ENCODE data around the gene CIDEC.

CIDEC gene

DNA sequence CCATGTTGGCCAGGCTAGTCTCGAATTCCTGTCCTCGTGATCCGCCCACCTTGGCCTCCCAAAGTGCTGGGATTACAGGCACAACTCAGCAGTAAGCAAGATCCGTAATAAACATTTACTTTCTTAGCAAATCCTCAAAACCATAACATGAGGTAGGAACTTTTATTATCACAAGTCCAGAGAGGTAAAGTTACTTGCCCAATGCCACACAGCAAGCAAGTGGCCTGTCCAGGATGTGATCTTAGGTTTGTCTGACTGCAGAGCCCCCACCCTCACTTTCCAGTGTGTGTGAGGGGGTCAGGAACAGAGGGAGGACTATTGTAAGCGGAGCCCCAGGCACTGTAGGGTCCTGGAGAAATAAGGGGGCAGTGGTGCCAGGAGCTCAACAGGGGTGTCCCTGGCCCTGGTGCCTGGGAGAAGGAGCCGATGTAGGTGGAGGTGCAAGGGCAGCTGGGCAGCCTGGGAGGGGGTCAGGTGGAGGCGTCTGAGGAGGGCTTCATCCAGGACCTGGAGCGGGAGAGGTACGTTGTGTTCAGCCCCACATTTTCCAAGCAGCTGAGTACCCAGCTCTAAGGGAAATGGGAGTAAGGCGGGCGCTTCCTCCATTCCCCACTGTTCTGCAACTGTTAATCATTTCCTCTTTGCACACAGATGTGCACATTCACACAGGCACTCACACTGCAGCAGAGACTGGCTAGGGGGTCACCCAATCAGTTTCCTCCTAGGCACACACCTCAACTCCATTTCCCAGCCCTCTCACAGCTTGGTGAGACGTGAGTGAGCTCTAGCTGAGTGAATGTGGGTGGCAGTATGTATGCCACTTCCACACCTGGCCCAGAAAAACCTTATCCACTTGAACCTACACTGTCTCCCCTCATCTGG is 42.1 kb downstream of the CIDEC start:
- in situ Hi-C loops (cut with HindIII; ENCODE audit: low pct_ligation_motif_present, low sequenced_read_pairs): no loop called here
- Histone ChIP-seq H3K27me3 (replicated peaks) (no peaks in the 10 kb centered on the region), H3K27ac (no peak overlapping the region), H3K4me3 (ENCODE audit: low read depth, low read length) (no peak overlapping the region), H3K36me3 (replicated peaks) (peaks cover 29% of the 10 kb centered on the region)
- TF ChIP-seq, protein P1, sequence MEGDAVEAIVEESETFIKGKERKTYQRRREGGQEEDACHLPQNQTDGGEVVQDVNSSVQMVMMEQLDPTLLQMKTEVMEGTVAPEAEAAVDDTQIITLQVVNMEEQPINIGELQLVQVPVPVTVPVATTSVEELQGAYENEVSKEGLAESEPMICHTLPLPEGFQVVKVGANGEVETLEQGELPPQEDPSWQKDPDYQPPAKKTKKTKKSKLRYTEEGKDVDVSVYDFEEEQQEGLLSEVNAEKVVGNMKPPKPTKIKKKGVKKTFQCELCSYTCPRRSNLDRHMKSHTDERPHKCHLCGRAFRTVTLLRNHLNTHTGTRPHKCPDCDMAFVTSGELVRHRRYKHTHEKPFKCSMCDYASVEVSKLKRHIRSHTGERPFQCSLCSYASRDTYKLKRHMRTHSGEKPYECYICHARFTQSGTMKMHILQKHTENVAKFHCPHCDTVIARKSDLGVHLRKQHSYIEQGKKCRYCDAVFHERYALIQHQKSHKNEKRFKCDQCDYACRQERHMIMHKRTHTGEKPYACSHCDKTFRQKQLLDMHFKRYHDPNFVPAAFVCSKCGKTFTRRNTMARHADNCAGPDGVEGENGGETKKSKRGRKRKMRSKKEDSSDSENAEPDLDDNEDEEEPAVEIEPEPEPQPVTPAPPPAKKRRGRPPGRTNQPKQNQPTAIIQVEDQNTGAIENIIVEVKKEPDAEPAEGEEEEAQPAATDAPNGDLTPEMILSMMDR (IDR thresholded peaks at IDR 0.05; ENCODE audit: low read depth, low read length, missing control alignments): no peak
- DNase-seq: no peak

DNA sequence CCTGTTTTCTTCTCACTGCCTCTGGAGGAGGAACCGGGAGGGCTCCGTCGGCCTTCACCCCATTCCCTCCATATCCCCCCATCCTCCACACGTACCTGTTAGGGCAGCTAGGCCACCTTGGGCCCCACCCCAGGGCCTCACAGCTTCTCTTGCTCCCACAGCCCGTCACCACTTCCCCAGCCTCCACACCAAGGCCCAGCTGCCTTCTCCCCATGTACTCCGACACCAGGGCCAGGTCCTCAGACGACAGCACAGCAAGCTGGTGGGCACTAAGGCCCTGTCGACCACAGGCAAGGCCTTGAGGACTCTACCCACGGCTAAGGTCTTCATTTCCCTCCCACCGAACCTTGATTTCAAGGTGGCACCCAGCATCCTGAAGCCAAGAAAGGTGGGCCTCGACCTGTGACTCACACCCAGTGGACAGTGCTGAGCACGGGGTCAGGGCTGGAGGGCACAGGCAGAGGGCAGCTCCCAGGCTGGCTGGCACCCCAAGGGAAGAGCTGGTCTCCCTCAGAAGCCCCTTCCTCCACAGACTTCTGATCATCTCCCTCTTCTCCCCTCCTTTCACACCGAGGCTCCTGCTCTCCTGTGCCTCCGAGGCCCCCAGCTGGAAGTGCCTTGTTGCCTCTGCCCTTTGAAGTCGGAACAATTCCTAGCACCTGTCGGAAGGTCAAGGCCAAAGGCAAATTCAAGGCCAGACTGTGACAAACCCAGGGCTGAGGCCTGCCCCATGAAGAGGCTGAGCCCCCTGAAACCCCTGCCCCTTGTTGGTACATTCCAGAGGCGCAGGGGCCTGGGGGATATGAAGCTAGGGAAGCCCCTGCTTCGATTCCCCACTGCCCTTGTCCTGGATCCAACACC is 45.3 kb downstream of the CIDEC start:
- Histone ChIP-seq H3K27ac (no peak overlapping the region), H3K4me3 (ENCODE audit: low read depth, low read length) (no peak overlapping the region), H3K36me3 (replicated peaks) (peaks cover 21% of the 10 kb centered on the region), H3K27me3 (replicated peaks) (no peaks in the 10 kb centered on the region)
- in situ Hi-C loops (cut with HindIII; ENCODE audit: low pct_ligation_motif_present, low sequenced_read_pairs): no loop called here
- no peak for DNase-seq
- TF ChIP-seq, protein P1 (IDR thresholded peaks at IDR 0.05; ENCODE audit: low read depth, low read length, missing control alignments): no peak

DNA sequence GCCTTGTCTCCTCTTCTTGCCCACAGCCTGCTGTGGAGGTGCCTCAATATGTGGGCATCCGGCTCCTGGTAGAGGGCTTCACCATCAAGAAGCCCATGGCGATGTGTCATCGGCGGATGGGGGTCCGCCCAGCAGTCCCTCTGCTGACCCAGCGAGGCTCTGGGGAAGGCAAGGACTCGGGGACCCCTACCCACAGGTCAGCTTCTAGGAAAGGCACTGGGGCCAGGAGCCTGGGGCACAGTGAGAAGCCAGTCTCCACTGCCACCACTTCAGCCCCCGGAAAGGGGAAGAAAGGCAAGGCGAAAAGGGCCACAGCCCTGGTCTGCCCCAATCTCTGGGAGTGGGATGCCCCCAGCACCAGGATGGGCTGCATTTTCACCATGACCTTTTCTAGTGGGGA is 47.0 kb downstream of the CIDEC start:
- no peak overlapping the region for H3K4me3 ChIP-seq (ENCODE audit: low read depth, low read length)
- peaks cover 16% of the 10 kb centered on the region for H3K36me3 ChIP-seq (replicated peaks)
- no peak overlapping the region for H3K27ac ChIP-seq
- TF ChIP-seq, protein P1 (IDR thresholded peaks at IDR 0.05; ENCODE audit: low read depth, low read length, missing control alignments): no peak
- H3K27me3 ChIP-seq (replicated peaks): no peaks in the 10 kb centered on the region
- DNase-seq: no peak
- in situ Hi-C loops (cut with HindIII; ENCODE audit: low pct_ligation_motif_present, low sequenced_read_pairs): no loop called here

DNA sequence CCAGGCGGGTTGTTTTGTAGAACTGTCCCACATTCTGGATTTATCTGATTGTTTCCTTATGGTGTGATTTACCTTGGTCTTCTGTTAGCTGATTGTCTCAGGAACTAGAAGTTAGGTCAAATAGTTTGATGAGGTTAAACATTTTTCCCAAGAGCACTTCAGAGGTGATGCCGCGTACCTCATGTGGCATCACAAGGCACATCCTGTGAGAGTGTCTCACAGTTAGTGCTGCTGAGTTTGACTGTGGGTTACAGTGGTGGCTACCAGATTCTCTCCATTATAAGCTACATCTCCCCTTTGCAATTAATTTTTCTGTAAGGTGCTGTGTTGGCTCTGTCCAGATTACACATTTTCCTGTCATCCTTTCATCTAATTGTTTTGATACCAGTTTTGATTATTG is 48.8 kb downstream of the CIDEC start:
- no peak for DNase-seq
- peaks cover 12% of the 10 kb centered on the region for H3K36me3 ChIP-seq (replicated peaks)
- no peaks in the 10 kb centered on the region for H3K27me3 ChIP-seq (replicated peaks)
- no peak overlapping the region for H3K4me3 ChIP-seq (ENCODE audit: low read depth, low read length)
- in situ Hi-C loops (cut with HindIII; ENCODE audit: low pct_ligation_motif_present, low sequenced_read_pairs): no loop called here
- no peak overlapping the region for H3K27ac ChIP-seq
- TF ChIP-seq, protein P1 (IDR thresholded peaks at IDR 0.05; ENCODE audit: low read depth, low read length, missing control alignments): no peak

DNA sequence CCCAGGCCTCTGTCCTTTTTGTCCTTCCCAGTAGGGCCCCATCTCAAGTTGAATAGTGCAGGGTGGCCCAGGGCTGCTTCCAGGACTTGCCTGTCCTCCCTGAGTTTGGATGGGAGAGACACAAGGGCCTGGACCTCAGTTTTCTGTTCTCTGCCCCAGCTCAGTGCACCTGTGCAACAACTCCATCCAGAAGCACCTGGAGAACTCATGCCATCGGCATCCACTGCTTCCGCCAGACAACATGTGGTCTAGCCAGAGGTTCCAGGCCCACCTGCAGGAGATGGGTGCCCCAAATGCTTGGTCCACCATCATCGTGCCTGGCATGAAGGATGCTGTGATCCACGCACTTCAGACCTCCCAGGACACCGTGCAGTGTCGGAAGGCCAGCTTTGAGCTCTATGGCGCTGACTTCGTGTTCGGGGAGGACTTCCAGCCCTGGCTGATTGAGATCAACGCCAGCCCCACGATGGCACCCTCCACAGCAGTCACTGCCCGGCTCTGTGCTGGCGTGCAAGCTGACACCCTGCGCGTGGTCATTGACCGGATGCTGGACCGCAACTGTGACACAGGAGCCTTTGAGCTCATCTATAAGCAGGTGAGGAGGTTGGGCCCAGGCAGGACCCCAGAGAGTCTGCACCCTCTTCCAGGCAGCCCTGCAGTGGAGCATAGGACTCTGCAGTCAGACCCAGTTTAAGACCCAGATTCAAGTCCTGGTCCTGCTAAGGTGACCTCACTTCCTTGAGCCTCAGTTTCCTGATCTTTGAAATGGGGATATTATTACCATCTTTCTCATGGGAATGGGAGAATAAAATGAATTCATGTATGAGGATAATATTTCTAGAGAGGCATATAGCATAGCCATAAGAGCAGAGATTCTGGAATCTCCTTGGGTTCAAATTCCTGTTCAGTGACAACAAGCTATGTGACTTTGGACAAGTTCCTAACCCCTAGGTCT is 51.0 kb downstream of the CIDEC start:
- Histone ChIP-seq H3K36me3 (replicated peaks) (peaks cover 4% of the 10 kb centered on the region), H3K4me3 (ENCODE audit: low read depth, low read length) (no peak overlapping the region), H3K27me3 (replicated peaks) (no peaks in the 10 kb centered on the region), H3K27ac (no peak overlapping the region)
- DNase-seq: no peak
- in situ Hi-C loops (cut with HindIII; ENCODE audit: low pct_ligation_motif_present, low sequenced_read_pairs): no loop called here
- TF ChIP-seq, protein P1 (IDR thresholded peaks at IDR 0.05; ENCODE audit: low read depth, low read length, missing control alignments): no peak
